Stimulated activated CD4-positive, alpha-beta T cell treated with anti-CD3 and anti-CD28 coated beads, Interleukin-4, amount 100 ng/mL, for 4 hours (primary cell): Measurements from ENCODE around the gene CDK5RAP2.
"Not testable (repeated sequence)": the region's sequence is repeated elsewhere in the genome, so short reads cannot be mapped to it uniquely, and the experiment has no call there.

Source experiments
- DNase-seq, 2 experiments: peaks; one replicate each; pipeline ENCODE4 v3.0.0-alpha.2; 2020

The CDK5RAP2 gene

GRCh38 chr9:120541921-120542320 lies 38.0 kb downstream of the CDK5RAP2 start:
- DNase-seq, result no peak

- DNase-seq, result no peak
These were observed 40.0 kb downstream of the CDK5RAP2 start for GRCh38 chr9:120539951-120540350.

- no peak for DNase-seq
These were observed 41.6 kb downstream of the CDK5RAP2 start for GRCh38 chr9:120538339-120538738.

- no peak for DNase-seq
These were observed 42.9 kb downstream of the CDK5RAP2 start for GRCh38 chr9:120536949-120537640.

- DNase-seq, result no peak
These were observed 43.9 kb downstream of the CDK5RAP2 start for GRCh38 chr9:120536094-120536493.

- no peak for DNase-seq
These were observed 45.7 kb downstream of the CDK5RAP2 start for GRCh38 chr9:120534266-120534665.

- no peak for DNase-seq
These were observed 47.1 kb downstream of the CDK5RAP2 start for GRCh38 chr9:120532891-120533290.

- DNase-seq, result no peak
These were observed 47.5 kb downstream of the CDK5RAP2 start for GRCh38 chr9:120532475-120532874.

GRCh38 chr9:120531683-120532300 lies 48.2 kb downstream of the CDK5RAP2 start:
- DNase-seq, result no peak

GRCh38 chr9:120530220-120530832 lies 49.6 kb downstream of the CDK5RAP2 start:
- not testable (repeated sequence) for DNase-seq

GRCh38 chr9:120528829-120529228 lies 51.1 kb downstream of the CDK5RAP2 start:
- DNase-seq, result no peak

GRCh38 chr9:120528327-120528726 lies 51.6 kb downstream of the CDK5RAP2 start:
- DNase-seq, result no peak

GRCh38 chr9:120526534-120526933 lies 53.4 kb downstream of the CDK5RAP2 start:
- DNase-seq, result no peak

- DNase-seq, result no peak
These were observed 55.1 kb downstream of the CDK5RAP2 start for GRCh38 chr9:120524863-120525262.

- DNase-seq, result no peak
These were observed 55.9 kb downstream of the CDK5RAP2 start for GRCh38 chr9:120524038-120524437.

GRCh38 chr9:120522558-120522957 lies 57.4 kb downstream of the CDK5RAP2 start:
- DNase-seq, result no peak

- no peak for DNase-seq
These were observed 57.9 kb downstream of the CDK5RAP2 start for GRCh38 chr9:120522032-120522431.

- DNase-seq, result no peak
These were observed 58.9 kb downstream of the CDK5RAP2 start for GRCh38 chr9:120521101-120521500.

GRCh38 chr9:120515996-120516395 lies 64.0 kb downstream of the CDK5RAP2 start:
- not testable (repeated sequence) for DNase-seq

GRCh38 chr9:120515481-120515880 lies 64.5 kb downstream of the CDK5RAP2 start:
- DNase-seq, result not testable (repeated sequence)

GRCh38 chr9:120514405-120514804 lies 65.6 kb downstream of the CDK5RAP2 start:
- no peak for DNase-seq

GRCh38 chr9:120513825-120514396 lies 66.1 kb downstream of the CDK5RAP2 start:
- DNase-seq, result no peak

GRCh38 chr9:120510816-120511215 lies 69.2 kb downstream of the CDK5RAP2 start:
- no peak for DNase-seq
